HG03064 (cell line): Measurements from ENCODE around the gene TFDP2.

Experiments used
- ATAC-seq: cut with Tn5 transposase; IDR thresholded peaks from one replicate; pipeline ENCODE4 v1.9.1; 2021; ENCODE audit warnings: low read depth; ENCODE audit not compliant: unreplicated experiment

Gene TFDP2

DNA sequence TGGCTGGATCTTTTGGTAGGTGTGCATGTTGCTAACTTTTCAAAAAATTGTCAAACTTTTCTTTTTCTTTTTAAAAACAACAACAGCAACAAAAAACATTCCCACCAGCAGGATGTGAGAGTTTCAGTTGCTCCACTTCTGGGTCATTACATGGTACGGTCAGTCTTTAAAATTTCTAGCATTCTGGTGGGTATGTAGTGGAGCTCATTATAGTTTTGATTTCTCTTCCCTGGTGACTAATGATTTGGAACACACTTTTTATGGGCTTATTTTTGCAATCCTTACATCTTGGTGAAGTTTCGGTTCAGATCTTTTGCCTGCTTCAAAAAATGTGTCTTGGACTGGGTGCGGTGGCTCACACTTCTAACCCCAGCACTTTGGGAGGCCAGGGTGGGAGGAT is 253.6 kb downstream of the TFDP2 start:
- no peak for ATAC-seq

GRCh38 chr3:141894524-141895176 is 254.7 kb downstream of the TFDP2 start:
- no peak for ATAC-seq
